Measurements from ENCODE around the gene GMDS. TPM values are rescaled to one million over a fixed set of nuclear protein-coding genes. Genes with fewer than 3 reads are reported as not detected.

Gene GMDS
- total RNA-seq, 2 experiments from 2014 or later: 13.9 to 16.4 TPM

DNA sequence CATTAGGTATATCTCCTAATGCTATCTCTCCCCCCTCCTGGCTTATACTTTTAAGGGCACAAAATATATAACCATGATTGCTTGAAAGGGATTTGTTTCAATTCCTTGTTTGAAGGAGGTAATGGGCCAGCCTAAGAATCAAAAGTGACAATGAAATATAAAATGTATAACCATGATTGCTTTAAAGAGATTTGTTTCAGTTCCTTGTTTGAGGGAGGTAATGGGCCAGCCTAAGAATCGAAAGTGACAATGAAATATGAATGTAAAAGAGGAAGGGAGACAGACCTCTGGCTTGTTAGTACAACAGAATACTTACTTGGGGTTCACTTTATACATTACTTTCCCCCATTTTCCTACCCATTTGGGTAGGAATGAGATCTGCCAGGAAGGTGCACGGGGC is 580.2 kb downstream of the GMDS start:
- Histone ChIP-seq H3K27me3 (ENCODE audit: control insufficient read depth in 1 of 2, insufficient read depth in 2 of 2, low read length in 2 of 2) (no peaks in the 10 kb centered on the region), H3K4me3 (ENCODE audit: low read length) (no peak overlapping the region), H3K36me3 (ENCODE audit: insufficient read depth, low read length) (no peaks in the 10 kb centered on the region), H3K4me1 (ENCODE audit: insufficient read depth, low read length) (no peaks in the 10 kb centered on the region), H3K9me3 (ENCODE audit: control insufficient read depth in 1 of 2, insufficient read depth in 1 of 2, low read length in 2 of 2) (no peaks in the 10 kb centered on the region), H3K27ac (ENCODE audit: low read depth in 1 of 2, low read length in 2 of 2) (no peak overlapping the region)
- DNase-seq (peak in 1 of 14 experiments; percentile 8), ATAC-seq (ENCODE audit: poor library complexity) (no peak)
- CTCF ChIA-PET: no interaction called here
- POLR2A ChIA-PET: no interaction called here
- Mint-ChIP-seq H3K27me3 (no peaks in the 10 kb centered on the region), H3K9me3 (no peaks in the 10 kb centered on the region), H3K27ac (no peak overlapping the region), H3K4me1 (ENCODE audit: low read depth) (no peaks in the 10 kb centered on the region), H3K4me3 (no peak overlapping the region), H3K36me3 (ENCODE audit: low read depth) (no peaks in the 10 kb centered on the region)
- TF ChIP-seq, protein P1, sequence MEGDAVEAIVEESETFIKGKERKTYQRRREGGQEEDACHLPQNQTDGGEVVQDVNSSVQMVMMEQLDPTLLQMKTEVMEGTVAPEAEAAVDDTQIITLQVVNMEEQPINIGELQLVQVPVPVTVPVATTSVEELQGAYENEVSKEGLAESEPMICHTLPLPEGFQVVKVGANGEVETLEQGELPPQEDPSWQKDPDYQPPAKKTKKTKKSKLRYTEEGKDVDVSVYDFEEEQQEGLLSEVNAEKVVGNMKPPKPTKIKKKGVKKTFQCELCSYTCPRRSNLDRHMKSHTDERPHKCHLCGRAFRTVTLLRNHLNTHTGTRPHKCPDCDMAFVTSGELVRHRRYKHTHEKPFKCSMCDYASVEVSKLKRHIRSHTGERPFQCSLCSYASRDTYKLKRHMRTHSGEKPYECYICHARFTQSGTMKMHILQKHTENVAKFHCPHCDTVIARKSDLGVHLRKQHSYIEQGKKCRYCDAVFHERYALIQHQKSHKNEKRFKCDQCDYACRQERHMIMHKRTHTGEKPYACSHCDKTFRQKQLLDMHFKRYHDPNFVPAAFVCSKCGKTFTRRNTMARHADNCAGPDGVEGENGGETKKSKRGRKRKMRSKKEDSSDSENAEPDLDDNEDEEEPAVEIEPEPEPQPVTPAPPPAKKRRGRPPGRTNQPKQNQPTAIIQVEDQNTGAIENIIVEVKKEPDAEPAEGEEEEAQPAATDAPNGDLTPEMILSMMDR (IDR thresholded peaks at IDR 0.05): no peak
- intact Hi-C loops (cut with DNase I, micrococcal nuclease): no loop called here

DNA sequence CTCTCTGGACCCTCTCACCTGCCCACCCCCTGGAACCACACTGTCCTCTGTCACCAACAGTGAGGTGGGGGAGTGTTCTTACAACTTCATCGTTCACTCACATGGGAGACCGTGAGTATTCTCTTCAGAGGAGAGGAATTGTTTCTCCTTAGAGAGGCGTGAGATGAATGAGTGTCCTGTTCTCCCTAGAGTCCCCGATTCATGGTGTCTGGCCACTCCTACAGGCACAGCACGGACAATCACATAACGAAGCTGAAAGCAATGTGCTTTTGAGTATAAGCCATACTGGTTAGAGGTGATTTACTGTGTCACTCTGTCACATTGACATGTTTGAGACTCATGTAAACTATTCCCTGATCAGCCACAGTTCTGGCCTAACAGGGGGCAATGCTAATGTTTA is 581.1 kb downstream of the GMDS start:
- no peaks in the 10 kb centered on the region for H3K9me3 ChIP-seq (ENCODE audit: control insufficient read depth in 1 of 2, insufficient read depth in 1 of 2, low read length in 2 of 2)
- no peaks in the 10 kb centered on the region for H3K36me3 ChIP-seq (ENCODE audit: insufficient read depth, low read length)
- H3K27ac Mint-ChIP-seq: no peak overlapping the region
- no peaks in the 10 kb centered on the region for H3K4me1 ChIP-seq (ENCODE audit: insufficient read depth, low read length)
- no peak for ATAC-seq (ENCODE audit: poor library complexity)
- H3K36me3 Mint-ChIP-seq (ENCODE audit: low read depth): no peaks in the 10 kb centered on the region
- TF ChIP-seq, protein P1 (IDR thresholded peaks at IDR 0.05): no peak
- no peak overlapping the region for H3K27ac ChIP-seq (ENCODE audit: low read depth in 1 of 2, low read length in 2 of 2)
- no peaks in the 10 kb centered on the region for H3K9me3 Mint-ChIP-seq
- no peak overlapping the region for H3K4me3 Mint-ChIP-seq
- POLR2A ChIA-PET: no interaction called here
- H3K27me3 Mint-ChIP-seq: no peaks in the 10 kb centered on the region
- DNase-seq: no peak
- H3K4me3 ChIP-seq (ENCODE audit: low read length): no peak overlapping the region
- intact Hi-C loops (cut with DNase I, micrococcal nuclease): no loop called here
- H3K4me1 Mint-ChIP-seq (ENCODE audit: low read depth): no peaks in the 10 kb centered on the region
- CTCF ChIA-PET: no interaction called here
- H3K27me3 ChIP-seq (ENCODE audit: control insufficient read depth in 1 of 2, insufficient read depth in 2 of 2, low read length in 2 of 2): no peaks in the 10 kb centered on the region

DNA sequence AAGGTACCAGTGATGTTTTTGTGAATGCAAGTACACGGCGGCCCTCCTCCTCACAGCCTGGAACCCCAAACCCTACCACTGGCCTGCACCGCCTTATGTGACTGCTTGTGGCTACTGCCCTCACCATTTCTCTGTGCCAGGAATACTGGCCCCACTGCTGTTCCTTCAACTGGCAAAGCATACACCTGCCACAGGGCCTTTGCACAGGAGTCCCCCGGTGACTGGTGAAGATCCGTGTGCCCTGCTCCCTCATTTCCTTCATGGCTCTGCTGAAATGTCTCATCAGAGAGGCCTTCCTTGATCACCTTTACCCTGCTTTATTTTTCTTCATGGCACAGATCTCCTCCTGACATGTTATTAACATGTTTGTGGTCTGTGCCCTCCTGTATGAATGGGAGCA is 581.9 kb downstream of the GMDS start:
- Histone ChIP-seq H3K4me3 (ENCODE audit: low read length) (no peak overlapping the region), H3K9me3 (ENCODE audit: control insufficient read depth in 1 of 2, insufficient read depth in 1 of 2, low read length in 2 of 2) (no peaks in the 10 kb centered on the region), H3K27me3 (ENCODE audit: control insufficient read depth in 1 of 2, insufficient read depth in 2 of 2, low read length in 2 of 2) (no peaks in the 10 kb centered on the region), H3K4me1 (ENCODE audit: insufficient read depth, low read length) (no peaks in the 10 kb centered on the region), H3K36me3 (ENCODE audit: insufficient read depth, low read length) (no peaks in the 10 kb centered on the region), H3K27ac (ENCODE audit: low read depth in 1 of 2, low read length in 2 of 2) (no peak overlapping the region)
- H3K4me3 Mint-ChIP-seq: no peak overlapping the region
- H3K27me3 Mint-ChIP-seq: no peaks in the 10 kb centered on the region
- no peaks in the 10 kb centered on the region for H3K36me3 Mint-ChIP-seq (ENCODE audit: low read depth)
- CTCF ChIA-PET: no interaction called here
- H3K4me1 Mint-ChIP-seq (ENCODE audit: low read depth): no peaks in the 10 kb centered on the region
- intact Hi-C loops (cut with DNase I, micrococcal nuclease): no loop called here
- no peaks in the 10 kb centered on the region for H3K9me3 Mint-ChIP-seq
- TF ChIP-seq, protein P1 (IDR thresholded peaks at IDR 0.05): no peak
- H3K27ac Mint-ChIP-seq: no peak overlapping the region
- POLR2A ChIA-PET: no interaction called here
- no peak for DNase-seq
- no peak for ATAC-seq (ENCODE audit: poor library complexity)

All from CD4-positive, alpha-beta T cell (primary cell).